ENCODE data around the gene CTDP1. TPM values are rescaled to one million over a fixed set of nuclear protein-coding genes. Genes with fewer than 3 reads are reported as not detected.

CTDP1 gene
- total RNA-seq, 1 experiment from 2014 or later: 33.7 TPM

- Mint-ChIP-seq H3K4me1 (peaks cover 13 to 15% of the 10 kb centered on the region in 2 experiments), H3K27me3 (ENCODE audit: low read depth) (peaks cover 84% of the 10 kb centered on the region), H3K4me3 (peak overlapping the region; percentile 51 to 78), H3K9me3 (peaks cover 3% of the 10 kb centered on the region in 2 experiments; a peak in 3 of 5 replicates), H3K36me3 (ENCODE audit: insufficient read depth in 1 of 3, low read depth in 3 of 3) (no peaks in the 10 kb centered on the region), H3K27ac (no peak overlapping the region)
- H3K79me1 ChIP-seq (ENCODE audit: insufficient read depth, low read depth, low read length, poor library complexity, severe bottlenecking): no peaks in the 10 kb centered on the region
- WGBS (ENCODE audit: extremely low coverage, insufficient read length, low lambda C conversion rate): no CpG with 5 or more reads among the region's 21 CpGs
- H3K27me3 ChIP-seq (ENCODE audit: insufficient read depth, low read length): peaks cover 26% of the 10 kb centered on the region; the same call in 1 of the 2 replicates
- TF ChIP-seq CTCF (conservative IDR thresholded peaks at IDR 0.05): no peak
- no peaks in the 10 kb centered on the region; the same call in 1 of the 2 replicates for H3K4me1 ChIP-seq (ENCODE audit: insufficient read depth, low read length)
- H2AFZ ChIP-seq (ENCODE audit: low read length): no peak overlapping the region
- H3K23ac ChIP-seq (ENCODE audit: insufficient read length, low read depth, low read length): no peak overlapping the region
- H3K23me2 ChIP-seq (ENCODE audit: insufficient read length, low read depth, low read length, poor library complexity, severe bottlenecking): peaks cover 3% of the 10 kb centered on the region
- H3K27ac ChIP-seq (ENCODE audit: insufficient read length, low read depth, low read length): no peak overlapping the region
- H2BK20ac ChIP-seq (ENCODE audit: low read depth, low read length, poor library complexity, severe bottlenecking): no peak overlapping the region
- no peaks in the 10 kb centered on the region for H4K20me1 ChIP-seq (ENCODE audit: control insufficient read depth, insufficient read depth, insufficient read length)
- no peaks in the 10 kb centered on the region for H3K9me3 ChIP-seq (ENCODE audit: control insufficient read depth, low read depth, low read length)
- no peak overlapping the region for H3K56ac ChIP-seq (ENCODE audit: insufficient read length, low read depth, low read length)
- no peak overlapping the region for H4K8ac ChIP-seq (replicated peaks; ENCODE audit: insufficient read length, low read depth, low read length)
- no peak overlapping the region for H3K18ac ChIP-seq (ENCODE audit: insufficient read length, low read depth, low read length)
- H2BK15ac ChIP-seq (ENCODE audit: low read depth, low read length): no peak overlapping the region
- H3K79me2 ChIP-seq (ENCODE audit: insufficient read depth, low read length): no peaks in the 10 kb centered on the region
- no peak overlapping the region for H3T11ph ChIP-seq (ENCODE audit: low read length)
- no peak overlapping the region for H4K5ac ChIP-seq (ENCODE audit: insufficient read length, low read depth, low read length)
- H3K4me2 ChIP-seq (ENCODE audit: insufficient read depth, insufficient read length, low read length): peak overlapping the region; percentile 12
- no peak overlapping the region for H3K14ac ChIP-seq (ENCODE audit: insufficient read depth, low read length)
- H2BK5ac ChIP-seq (ENCODE audit: insufficient read length, low read length): no peak overlapping the region
- no peak overlapping the region for H2BK12ac ChIP-seq (ENCODE audit: insufficient read length, low read depth, low read length)
- DNase-seq: no peak
- no peak overlapping the region for H2BK120ac ChIP-seq (ENCODE audit: low read depth, low read length, poor library complexity, severe bottlenecking)
- no peak overlapping the region for H3K4ac ChIP-seq (ENCODE audit: low read depth, low read length)
- no peak overlapping the region for H4K91ac ChIP-seq (ENCODE audit: insufficient read length, low read depth, low read length)
- H2AK5ac ChIP-seq (ENCODE audit: insufficient read length, low read length): no peak overlapping the region
- no peak overlapping the region for H3K9ac ChIP-seq (ENCODE audit: extremely low read depth, insufficient read length, low read length)
Measured at GRCh38 chr18:79796531-79797405, 117.2 kb downstream of the CTDP1 start.

Measured in H9 (cell line).